GM12801 (cell line): ENCODE data around the gene FRMD3.

Experiments
- TF ChIP-seq, protein P1 (sequence below): IDR thresholded peaks from one replicate; pipeline ENCODE4 v1.5.1; 2011; ENCODE audit warnings: control low read depth; ENCODE audit not compliant: insufficient read length; ENCODE audit errors: extremely low read depth

Gene FRMD3

DNA sequence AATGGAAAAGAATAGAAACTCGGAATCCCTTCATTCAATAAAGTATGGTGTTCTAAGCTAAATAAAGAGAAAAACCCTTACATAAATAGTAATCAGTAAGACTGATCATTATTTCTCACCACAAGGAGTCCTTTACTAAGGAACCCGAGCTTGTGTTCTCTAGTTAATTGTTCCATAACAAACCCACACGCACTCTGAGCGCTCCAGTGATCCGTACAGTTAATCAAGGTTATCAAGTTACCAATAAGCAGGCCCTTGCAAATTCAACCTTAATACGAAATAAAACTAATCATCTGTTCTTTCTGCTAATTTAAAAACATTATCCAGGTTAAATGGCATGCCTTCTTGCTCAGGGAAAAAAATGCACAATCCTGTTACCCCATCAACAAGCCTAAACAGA lies 224.4 kb downstream of the FRMD3 start:
- TF ChIP-seq, protein P1, sequence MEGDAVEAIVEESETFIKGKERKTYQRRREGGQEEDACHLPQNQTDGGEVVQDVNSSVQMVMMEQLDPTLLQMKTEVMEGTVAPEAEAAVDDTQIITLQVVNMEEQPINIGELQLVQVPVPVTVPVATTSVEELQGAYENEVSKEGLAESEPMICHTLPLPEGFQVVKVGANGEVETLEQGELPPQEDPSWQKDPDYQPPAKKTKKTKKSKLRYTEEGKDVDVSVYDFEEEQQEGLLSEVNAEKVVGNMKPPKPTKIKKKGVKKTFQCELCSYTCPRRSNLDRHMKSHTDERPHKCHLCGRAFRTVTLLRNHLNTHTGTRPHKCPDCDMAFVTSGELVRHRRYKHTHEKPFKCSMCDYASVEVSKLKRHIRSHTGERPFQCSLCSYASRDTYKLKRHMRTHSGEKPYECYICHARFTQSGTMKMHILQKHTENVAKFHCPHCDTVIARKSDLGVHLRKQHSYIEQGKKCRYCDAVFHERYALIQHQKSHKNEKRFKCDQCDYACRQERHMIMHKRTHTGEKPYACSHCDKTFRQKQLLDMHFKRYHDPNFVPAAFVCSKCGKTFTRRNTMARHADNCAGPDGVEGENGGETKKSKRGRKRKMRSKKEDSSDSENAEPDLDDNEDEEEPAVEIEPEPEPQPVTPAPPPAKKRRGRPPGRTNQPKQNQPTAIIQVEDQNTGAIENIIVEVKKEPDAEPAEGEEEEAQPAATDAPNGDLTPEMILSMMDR: no peak

DNA sequence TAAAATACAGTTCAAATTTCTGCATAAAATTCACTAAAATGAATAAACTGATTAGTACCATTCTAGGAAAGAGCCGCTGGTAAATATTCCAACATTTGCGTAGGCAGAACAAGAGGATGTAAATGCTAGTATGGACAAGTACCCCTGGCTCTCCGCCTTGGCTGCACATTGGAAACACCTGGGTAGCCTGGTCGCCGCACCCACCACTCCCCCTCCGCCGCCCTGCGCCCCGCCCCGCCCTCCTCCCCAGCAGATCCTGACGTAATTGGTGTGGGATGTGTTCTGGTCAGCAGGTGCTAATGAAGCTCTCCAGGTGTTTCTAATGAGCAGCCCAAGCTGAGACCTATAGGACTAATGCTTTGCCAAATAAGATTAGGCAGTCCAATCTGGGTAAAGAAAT lies 225.7 kb downstream of the FRMD3 start:
- TF ChIP-seq, protein P1: no peak

DNA sequence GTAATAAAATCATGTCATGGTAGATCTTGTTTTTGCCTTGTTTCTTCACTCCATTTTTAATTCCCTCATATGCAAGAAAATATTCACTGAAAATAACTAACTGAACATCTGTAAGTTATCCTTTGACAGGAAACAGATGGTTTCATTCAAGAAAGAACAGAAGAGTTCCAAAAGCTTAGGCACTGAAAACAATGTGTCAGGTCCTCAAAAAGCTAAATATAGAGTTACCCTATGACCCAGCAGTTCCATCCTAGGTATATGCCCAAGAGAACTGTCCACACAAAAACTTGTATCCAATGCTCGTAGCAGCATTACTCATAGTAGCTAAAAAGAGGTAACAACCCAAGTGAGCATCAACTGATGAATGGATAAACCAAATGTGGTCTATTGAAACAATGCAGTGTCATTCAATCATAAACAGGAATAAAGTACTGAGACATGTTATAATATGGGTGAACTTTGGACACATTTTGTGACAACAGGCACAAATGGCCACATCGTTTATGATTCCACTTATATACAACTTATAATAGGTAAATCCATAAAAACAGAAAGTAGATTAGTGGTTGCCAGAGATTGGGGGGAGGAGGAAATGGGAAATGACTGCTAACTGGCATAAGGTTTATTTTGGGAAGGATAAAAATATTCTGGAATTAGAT lies 231.0 kb downstream of the FRMD3 start:
- TF ChIP-seq, protein P1: no peak

DNA sequence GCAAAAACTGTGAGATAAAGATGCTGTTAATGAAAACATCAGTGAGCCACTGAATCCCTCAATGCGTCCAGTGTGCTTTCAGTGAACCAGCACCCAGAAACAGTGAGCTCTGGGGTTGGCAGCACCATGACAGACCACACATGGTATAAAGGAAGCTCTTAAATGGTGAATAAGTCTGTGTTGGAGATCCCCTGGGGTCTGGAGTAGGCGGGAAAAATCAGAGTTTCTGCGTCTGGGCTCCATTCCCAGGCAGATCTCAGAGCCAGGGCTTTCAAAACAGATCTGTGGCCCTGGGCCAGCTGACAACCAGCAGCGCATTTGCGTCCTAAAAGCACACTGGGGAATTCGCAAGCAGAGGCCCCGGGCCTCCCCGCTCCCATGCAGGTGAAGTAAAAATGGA lies 233.5 kb downstream of the FRMD3 start:
- TF ChIP-seq, protein P1: no peak

DNA sequence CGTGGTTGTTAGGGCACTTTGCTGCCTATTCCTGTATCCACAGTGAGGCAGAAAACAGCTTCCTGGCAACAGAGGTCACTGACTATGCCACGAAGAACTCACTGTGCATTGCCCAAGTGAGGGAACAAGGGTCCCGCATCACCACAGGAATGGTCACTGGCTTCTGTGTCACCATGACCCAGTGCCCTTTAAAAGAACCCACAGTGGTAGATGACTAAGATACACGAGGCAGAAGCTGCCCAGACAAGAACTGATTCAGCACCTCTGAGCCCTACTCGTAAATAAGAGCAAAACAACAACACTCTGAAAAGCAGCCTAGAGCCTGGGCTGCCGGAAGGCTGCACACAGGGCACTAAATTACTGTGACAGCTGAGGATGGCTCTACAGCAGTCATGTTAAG lies 238.6 kb downstream of the FRMD3 start:
- TF ChIP-seq, protein P1: no peak

DNA sequence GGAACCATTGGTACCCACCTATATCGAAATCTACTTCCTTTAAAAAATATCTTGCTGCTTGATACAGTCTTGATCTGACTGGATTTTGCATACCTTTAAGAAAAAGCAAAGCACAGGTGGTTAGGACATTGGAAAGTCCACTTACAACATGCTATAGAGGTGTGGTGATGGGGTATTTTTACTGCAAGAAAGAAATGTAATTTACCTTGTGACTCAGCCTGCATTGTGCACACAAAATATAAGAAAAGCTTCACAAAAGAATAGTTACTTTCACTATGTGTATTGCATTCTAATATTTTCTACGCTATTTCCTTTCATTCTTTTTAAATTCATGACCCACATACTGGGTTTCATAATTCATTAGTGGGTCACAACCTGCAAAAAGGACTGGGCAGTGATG lies 239.1 kb downstream of the FRMD3 start:
- TF ChIP-seq, protein P1: no peak

DNA sequence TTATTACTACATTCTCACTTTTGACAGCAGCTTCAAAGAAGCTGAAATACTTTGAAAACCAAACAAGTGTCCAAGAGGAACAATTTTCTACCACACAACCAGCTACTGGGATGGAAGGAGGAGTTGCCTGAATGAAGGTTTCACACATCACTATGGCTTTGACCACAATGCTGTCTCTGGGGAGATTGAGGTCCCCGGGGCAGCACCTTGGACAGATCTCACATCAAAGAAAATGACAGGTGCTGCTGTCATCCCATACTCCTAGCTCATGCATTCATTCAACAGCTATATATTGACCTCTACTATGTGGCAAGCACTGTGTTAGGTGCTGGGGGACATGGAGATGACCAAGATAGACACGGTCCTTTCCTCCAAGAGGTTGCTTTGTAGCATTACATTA lies 242.1 kb downstream of the FRMD3 start:
- TF ChIP-seq, protein P1: no peak
